Vagina (tissue), 2 donors: ENCODE data around the gene APCDD1L. TPM values are rescaled to one million over a fixed set of nuclear protein-coding genes. Genes with fewer than 3 reads are reported as not detected.
"Not testable (repeated sequence)": the region's sequence is repeated elsewhere in the genome, so short reads cannot be mapped to it uniquely, and the experiment has no call there.

Experiments
- DNase-seq, 2 donors: peaks; one replicate each; pipeline ENCODE4 v3.0.0-alpha.2; 2017; ENCODE audit errors: extremely low spot score in 2 of 2
- H3K27ac ChIP-seq: fragments of 200-600 bp; sonication (generic); one replicate; pipeline ENCODE4 v1.5.1; 2019
- H3K27me3 ChIP-seq: fragments of 200-600 bp; sonication (generic); one replicate; pipeline ENCODE4 v1.5.1; 2019
- H3K36me3 ChIP-seq, 2 donors: fragments of 200-600 bp; sonication (generic); one replicate each; pipeline ENCODE4 v1.5.1; 2017 to 2019
- H3K4me1 ChIP-seq: fragments of 200-600 bp; sonication (generic); one replicate; pipeline ENCODE4 v1.5.1; 2019
- H3K4me3 ChIP-seq, 2 donors: fragments of 200-600 bp; sonication (generic); 1 replicate in 1 of 2; 2 replicates in 1 of 2; pipeline ENCODE4 v1.5.1; 2016 to 2019
- H3K9me3 ChIP-seq: fragments of 200-600 bp; sonication (generic); one replicate; pipeline ENCODE4 v1.5.1; 2019
- POLR2A ChIP-seq, 2 donors: fragments of 450-650 bp; IDR thresholded peaks; one replicate each; pipeline ENCODE4 v1.6.1; 2017; ENCODE audit warnings: antibody characterized with exemption in 2 of 2, mild to moderate bottlenecking in 2 of 2, moderate library complexity in 2 of 2
- POLR2AphosphoS5 ChIP-seq, 2 donors: sonication (generic); formaldehyde crosslinking; IDR thresholded peaks; one replicate each; pipeline ENCODE4 v1.9.0; 2017; ENCODE audit warnings: antibody characterized with exemption in 2 of 2, mild to moderate bottlenecking in 2 of 2, low read depth in 1 of 2; ENCODE audit not compliant: insufficient read depth in 1 of 2
- intact Hi-C: fragments of 100-400 bp; cut with DNase I; formaldehyde crosslinking; loops from one replicate; pipeline ENCODE4 v1.15.1; 2023
- total RNA-seq: library from RNA; depleted of rRNA; stranded (reverse); fragments of >200 nt; gene quantifications from one replicate; pipeline ENCODE4 v1.2.3, GENCODE V29; 2016
- TF ChIP-seq, protein P1 (sequence below), 3 experiments: fragments of 450-650 bp in 2 of 3; fragments of 200-600 bp in 1 of 3; sonication (generic) in 1 of 3; IDR thresholded peaks; one replicate each; pipeline ENCODE4 v1.5.1; 2017 to 2019; ENCODE audit warnings: antibody characterized with exemption in 3 of 3, mild to moderate bottlenecking in 2 of 3, moderate library complexity in 2 of 3

The APCDD1L gene
- total RNA-seq, 1 donor from 2014 or later: 0.98 TPM

GRCh38 chr20:58428364-58428763 is 86.8 kb downstream of the APCDD1L start:
- intact Hi-C loops: no loop called here
- TF ChIP-seq, protein P1, sequence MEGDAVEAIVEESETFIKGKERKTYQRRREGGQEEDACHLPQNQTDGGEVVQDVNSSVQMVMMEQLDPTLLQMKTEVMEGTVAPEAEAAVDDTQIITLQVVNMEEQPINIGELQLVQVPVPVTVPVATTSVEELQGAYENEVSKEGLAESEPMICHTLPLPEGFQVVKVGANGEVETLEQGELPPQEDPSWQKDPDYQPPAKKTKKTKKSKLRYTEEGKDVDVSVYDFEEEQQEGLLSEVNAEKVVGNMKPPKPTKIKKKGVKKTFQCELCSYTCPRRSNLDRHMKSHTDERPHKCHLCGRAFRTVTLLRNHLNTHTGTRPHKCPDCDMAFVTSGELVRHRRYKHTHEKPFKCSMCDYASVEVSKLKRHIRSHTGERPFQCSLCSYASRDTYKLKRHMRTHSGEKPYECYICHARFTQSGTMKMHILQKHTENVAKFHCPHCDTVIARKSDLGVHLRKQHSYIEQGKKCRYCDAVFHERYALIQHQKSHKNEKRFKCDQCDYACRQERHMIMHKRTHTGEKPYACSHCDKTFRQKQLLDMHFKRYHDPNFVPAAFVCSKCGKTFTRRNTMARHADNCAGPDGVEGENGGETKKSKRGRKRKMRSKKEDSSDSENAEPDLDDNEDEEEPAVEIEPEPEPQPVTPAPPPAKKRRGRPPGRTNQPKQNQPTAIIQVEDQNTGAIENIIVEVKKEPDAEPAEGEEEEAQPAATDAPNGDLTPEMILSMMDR (IDR thresholded peaks at IDR 0.05): no peak
- TF ChIP-seq POLR2AphosphoS5 (IDR thresholded peaks at IDR 0.05; ENCODE audit: insufficient read depth in 1 of 2, low read depth in 1 of 2): no peak
- no peak for TF ChIP-seq POLR2A (IDR thresholded peaks at IDR 0.05)
- no peak for DNase-seq
- Histone ChIP-seq H3K27me3 (no peaks in the 10 kb centered on the region), H3K4me3 (no peak overlapping the region), H3K27ac (no peak overlapping the region), H3K9me3 (no peaks in the 10 kb centered on the region), H3K36me3 (peaks cover 0 to 7% of the 10 kb centered on the region in 2 donors), H3K4me1 (peaks cover 29% of the 10 kb centered on the region)

- H3K4me3 ChIP-seq, intact Hi-C loops, DNase-seq, H3K9me3 ChIP-seq, H3K27ac ChIP-seq, H3K27me3 ChIP-seq, H3K36me3 ChIP-seq: not testable (repeated sequence)
- peaks cover 21% of the 10 kb centered on the region for H3K4me1 ChIP-seq
These were observed 87.6 kb downstream of the APCDD1L start for GRCh38 chr20:58427571-58427970.

GRCh38 chr20:58424218-58424969 is 90.8 kb downstream of the APCDD1L start:
- Histone ChIP-seq H3K4me3 (no peak overlapping the region), H3K36me3 (peaks cover 0 to 7% of the 10 kb centered on the region in 2 donors), H3K9me3 (no peaks in the 10 kb centered on the region), H3K4me1 (no peaks in the 10 kb centered on the region), H3K27me3 (no peaks in the 10 kb centered on the region), H3K27ac (no peak overlapping the region)
- no peak for DNase-seq
- TF ChIP-seq POLR2AphosphoS5 (IDR thresholded peaks at IDR 0.05; ENCODE audit: insufficient read depth in 1 of 2, low read depth in 1 of 2) (no peak), POLR2A (IDR thresholded peaks at IDR 0.05) (no peak)
- TF ChIP-seq, protein P1 (IDR thresholded peaks at IDR 0.05): no peak
- intact Hi-C loops: no loop called here

- no peak overlapping the region for H3K27ac ChIP-seq
- no peaks in the 10 kb centered on the region for H3K4me1 ChIP-seq
- no peaks in the 10 kb centered on the region for H3K9me3 ChIP-seq
- TF ChIP-seq, protein P1 (IDR thresholded peaks at IDR 0.05): no peak
- no peak for TF ChIP-seq POLR2A (IDR thresholded peaks at IDR 0.05)
- no peak for TF ChIP-seq POLR2AphosphoS5 (IDR thresholded peaks at IDR 0.05; ENCODE audit: insufficient read depth in 1 of 2, low read depth in 1 of 2)
- no peak overlapping the region for H3K4me3 ChIP-seq
- intact Hi-C loops: no loop called here
- H3K36me3 ChIP-seq: peaks cover 0 to 3% of the 10 kb centered on the region in 2 donors
- DNase-seq: no peak
- no peaks in the 10 kb centered on the region for H3K27me3 ChIP-seq
These were observed 93.7 kb downstream of the APCDD1L start for GRCh38 chr20:58421497-58421850.

- no peak for TF ChIP-seq POLR2AphosphoS5 (IDR thresholded peaks at IDR 0.05; ENCODE audit: insufficient read depth in 1 of 2, low read depth in 1 of 2)
- TF ChIP-seq POLR2A (IDR thresholded peaks at IDR 0.05): no peak
- TF ChIP-seq, protein P1 (IDR thresholded peaks at IDR 0.05): no peak
- DNase-seq: no peak
- H3K4me3 ChIP-seq: no peak overlapping the region
- no peak overlapping the region for H3K27ac ChIP-seq
- no peaks in the 10 kb centered on the region for H3K36me3 ChIP-seq
- H3K27me3 ChIP-seq: no peaks in the 10 kb centered on the region
- no peaks in the 10 kb centered on the region for H3K9me3 ChIP-seq
- intact Hi-C loops: no loop called here
- H3K4me1 ChIP-seq: no peaks in the 10 kb centered on the region
These were observed 94.3 kb downstream of the APCDD1L start for GRCh38 chr20:58420798-58421496.
